SK-N-SH treated with all-trans-retinoic acid at 6 μM for 48 hours (cell line): ENCODE measurements around the gene SLC22A1.

Source experiments
- ATAC-seq: fragments of 200-7000 bp; cut with Tn5 transposase; 3 replicates; pipeline ENCODE4 v1.9.1; 2020; ENCODE audit warnings: mild to moderate bottlenecking, moderate library complexity
- ARNTL ChIP-seq: fragments of 450-650 bp; formaldehyde crosslinking; IDR thresholded peaks from 2 replicates; pipeline ENCODE4 v1.5.0; 2020; ENCODE audit warnings: low read depth, mild to moderate bottlenecking, moderate library complexity, borderline replicate concordance
- CSDC2 ChIP-seq: fragments of 250-450 bp; sonication (Bioruptor Pico); IDR thresholded peaks from 2 replicates; pipeline ENCODE4 v1.5.0; 2020; ENCODE audit warnings: mild to moderate bottlenecking, moderate library complexity
- ISL1 ChIP-seq: fragments of 250-450 bp; sonication (Bioruptor Pico); IDR thresholded peaks from 2 replicates; pipeline ENCODE4 v2.1.2; 2022; ENCODE audit warnings: mild to moderate bottlenecking, moderate library complexity
- PATZ1 ChIP-seq: fragments of 250-450 bp; sonication (Bioruptor Pico); IDR thresholded peaks from 2 replicates; pipeline ENCODE4 v1.8.0; 2020; ENCODE audit warnings: mild to moderate bottlenecking, moderate library complexity, borderline replicate concordance
- POU6F1 ChIP-seq: fragments of 250-450 bp; sonication (Bioruptor Pico); IDR thresholded peaks from 2 replicates; pipeline ENCODE4 v1.8.0; 2021; ENCODE audit warnings: low read depth, mild to moderate bottlenecking, moderate library complexity, borderline replicate concordance
- TOX ChIP-seq: fragments of 250-450 bp; sonication (Bioruptor Pico); IDR thresholded peaks from 2 replicates; pipeline ENCODE4 v1.8.0; 2021; ENCODE audit warnings: mild to moderate bottlenecking, moderate library complexity, borderline replicate concordance
- ZC3H10 ChIP-seq: fragments of 250-450 bp; sonication (Bioruptor Pico); IDR thresholded peaks from 2 replicates; pipeline ENCODE4 v1.5.1; 2021; ENCODE audit warnings: mild to moderate bottlenecking, moderate library complexity
- ZFP3 ChIP-seq: fragments of 250-450 bp; sonication (Bioruptor Pico); IDR thresholded peaks from 2 replicates; pipeline ENCODE4 v1.5.0; 2020; ENCODE audit warnings: mild to moderate bottlenecking, moderate library complexity
- ZFP30 ChIP-seq: fragments of 450-650 bp; formaldehyde crosslinking; IDR thresholded peaks from 2 replicates; pipeline ENCODE4 v1.5.0; 2022; ENCODE audit warnings: mild to moderate bottlenecking, moderate library complexity
- ZNF565 ChIP-seq: fragments of 450-650 bp; formaldehyde crosslinking; conservative IDR thresholded peaks from 2 replicates; pipeline ENCODE4 v1.5.0; 2020; ENCODE audit warnings: low read depth, mild to moderate bottlenecking, moderate library complexity
- ZNF70 ChIP-seq: fragments of 450-650 bp; formaldehyde crosslinking; IDR thresholded peaks from 2 replicates; pipeline ENCODE4 v1.5.0; 2020; ENCODE audit warnings: mild to moderate bottlenecking, moderate library complexity
- ZNF8 ChIP-seq: fragments of 450-650 bp; formaldehyde crosslinking; IDR thresholded peaks from 2 replicates; pipeline ENCODE4 v1.5.0; 2020; ENCODE audit warnings: mild to moderate bottlenecking, moderate library complexity

Gene SLC22A1

DNA sequence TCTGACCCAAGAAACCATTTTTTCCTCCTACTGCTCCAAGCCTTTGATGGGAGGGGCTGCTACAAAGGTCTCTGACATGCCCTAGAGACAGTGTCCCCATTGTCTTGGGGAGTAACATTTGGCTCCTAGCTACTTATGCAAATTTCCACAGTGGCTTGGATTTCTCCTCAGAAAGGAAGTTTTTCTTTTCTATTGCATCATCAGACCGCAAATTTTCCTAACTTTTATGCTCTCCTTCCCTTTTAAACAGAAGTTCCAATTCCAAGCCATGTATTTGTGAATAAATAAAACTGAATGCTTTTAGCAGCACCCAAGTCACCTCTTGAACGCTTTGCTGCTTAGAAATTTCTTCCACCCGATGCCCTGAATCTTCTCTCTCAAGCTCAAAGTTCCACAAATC is 86.0 kb downstream of the SLC22A1 start:
- no peak for ATAC-seq
- TF ChIP-seq PATZ1 (no peak), ZNF565 (CRISPR knock-in tag) (no peak), POU6F1 (CRISPR knock-in tag) (no peak), ZNF8 (CRISPR knock-in tag) (no peak), ZFP3 (CRISPR knock-in tag) (no peak), CSDC2 (no peak), TOX (CRISPR knock-in tag) (no peak), ZC3H10 (CRISPR knock-in tag) (no peak), ZFP30 (CRISPR knock-in tag) (no peak), ISL1 (CRISPR knock-in tag) (no peak), ZNF70 (CRISPR knock-in tag) (no peak), ARNTL (CRISPR knock-in tag) (no peak)
